ENCODE measurements around the gene AOPEP. TPM values are rescaled to one million over a fixed set of nuclear protein-coding genes. Genes with fewer than 3 reads are reported as not detected.

Gene AOPEP
- total and polyA plus RNA-seq, 2 of the 13 experiments (the other 11 are each of a cell fraction or from before 2014, with no cell fraction given), result 22.2 to 41.6 TPM

GRCh38 chr9:94944626-94945025 is 218.1 kb downstream of the AOPEP start:
- ChIA-PET CTCF (ENCODE audit: low intra/inter-chr PET ratio, low total read pairs) (no interaction called here), POLR2A (no interaction called here)
- Histone ChIP-seq H3K9ac (ENCODE audit: insufficient read depth, low read depth, low read length) (no peak overlapping the region), H3K4me2 (ENCODE audit: low read depth, low read length) (no peak overlapping the region), H3K36me3 (replicated peaks in 1 of 2; ENCODE audit: control insufficient read depth in 1 of 2, insufficient read depth in 2 of 2, low read length in 2 of 2) (no peaks in the 10 kb centered on the region; a peak in 1 of 5 replicates), H3K27me3 (ENCODE audit: control insufficient read depth in 1 of 2, insufficient read depth in 2 of 2, low read length in 2 of 2) (no peaks in the 10 kb centered on the region), H3K9me3 (ENCODE audit: low read length) (no peaks in the 10 kb centered on the region), H4K20me1 (ENCODE audit: insufficient read depth, low read length) (no peaks in the 10 kb centered on the region), H3K4me1 (ENCODE audit: insufficient read depth, low read length) (peaks cover 60% of the 10 kb centered on the region), H2AFZ (ENCODE audit: low read length) (no peak overlapping the region), H3K4me3 (replicated peaks in 1 of 3; ENCODE audit: insufficient read depth in 1 of 3, low read depth in 2 of 3, low read length in 3 of 3) (no peak overlapping the region), H3K27ac (ENCODE audit: extremely low read length, insufficient read depth, low read length) (no peak overlapping the region), H3K79me2 (ENCODE audit: insufficient read depth, low read length) (no peaks in the 10 kb centered on the region)
- in situ Hi-C loops (cut with HindIII; ENCODE audit: extremely low pct_ligation_motif_present, low pct_unique_long_range_greater_than_20kb) (no loop called here), intact Hi-C loops (cut with micrococcal nuclease; ENCODE audit: unreplicated experiment) (no loop called here)
- TF ChIP-seq USF2 (IDR thresholded peaks at IDR 0.05; ENCODE audit: low read depth, low read length) (no peak), USF2 (CRISPR knock-in tag; IDR thresholded peaks at IDR 0.05; ENCODE audit: borderline replicate concordance) (no peak), CEBPB (IDR thresholded peaks at IDR 0.05; ENCODE audit: borderline replicate concordance, low read depth, low read length) (peak; percentile 36; the same call in 1 of the 2 replicates)
- ATAC-seq (no peak), DNase-seq (ENCODE audit: low spot score) (no peak), FAIRE-seq (no peak)
- 100% methylated on average over 1 of the region's 1 CpG for WGBS (ENCODE audit: low lambda C conversion rate)
- BruUV-seq (replicated peaks), result no TSS peak

- FAIRE-seq (no peak), ATAC-seq (no peak), DNase-seq (ENCODE audit: low spot score) (no peak)
- in situ Hi-C loops (cut with HindIII; ENCODE audit: extremely low pct_ligation_motif_present, low pct_unique_long_range_greater_than_20kb), result no loop called here
- intact Hi-C loops (cut with micrococcal nuclease; ENCODE audit: unreplicated experiment), result no loop called here
- no peak overlapping the region for H3K9ac ChIP-seq (ENCODE audit: insufficient read depth, low read depth, low read length)
- H3K4me3 ChIP-seq (replicated peaks in 1 of 3; ENCODE audit: insufficient read depth in 1 of 3, low read depth in 2 of 3, low read length in 3 of 3), result no peak overlapping the region
- no peaks in the 10 kb centered on the region; a peak in 1 of 5 replicates for H3K36me3 ChIP-seq (replicated peaks in 1 of 2; ENCODE audit: control insufficient read depth in 1 of 2, insufficient read depth in 2 of 2, low read length in 2 of 2)
- H3K4me2 ChIP-seq (ENCODE audit: low read depth, low read length), result no peak overlapping the region
- H3K27me3 ChIP-seq (ENCODE audit: control insufficient read depth in 1 of 2, insufficient read depth in 2 of 2, low read length in 2 of 2), result no peaks in the 10 kb centered on the region
- no peaks in the 10 kb centered on the region for H3K9me3 ChIP-seq (ENCODE audit: low read length)
- H3K27ac ChIP-seq (ENCODE audit: extremely low read length, insufficient read depth, low read length), result no peak overlapping the region
- POLR2A ChIA-PET, result no interaction called here
- peaks cover 59% of the 10 kb centered on the region for H3K4me1 ChIP-seq (ENCODE audit: insufficient read depth, low read length)
- no peak overlapping the region for H2AFZ ChIP-seq (ENCODE audit: low read length)
- H3K79me2 ChIP-seq (ENCODE audit: insufficient read depth, low read length), result no peaks in the 10 kb centered on the region
- CTCF ChIA-PET (ENCODE audit: low intra/inter-chr PET ratio, low total read pairs), result no interaction called here
- BruUV-seq (replicated peaks), result no TSS peak
- TF ChIP-seq ZNF687 (CRISPR knock-in tag; IDR thresholded peaks at IDR 0.05) (peak; percentile 60), FOSL2 (CRISPR knock-in tag; IDR thresholded peaks at IDR 0.05) (peak; percentile 51; the same call in 1 of the 2 replicates), ZBTB38 (CRISPR knock-in tag; IDR thresholded peaks at IDR 0.05) (peak; percentile 56; the same call in 1 of the 2 replicates), NFE2L2 (IDR thresholded peaks at IDR 0.05; ENCODE audit: low read length) (0 out of 2 replicates have a peak, but pooled peaks have one; percentile 32), ZNF160 (CRISPR knock-in tag; IDR thresholded peaks at IDR 0.05) (no peak)
- 88% methylated on average over 14 of the region's 14 CpGs for WGBS (ENCODE audit: low lambda C conversion rate)
- H4K20me1 ChIP-seq (ENCODE audit: insufficient read depth, low read length), result no peaks in the 10 kb centered on the region
These were observed 219.0 kb downstream of the AOPEP start for GRCh38 chr9:94945197-94946144.
